PC-9 (cell line): Measurements from ENCODE around the gene ZNF488.

Source experiments
- CTCF ChIP-seq: fragments of 200-600 bp; sonication (generic); conservative IDR thresholded peaks from 2 replicates; pipeline ENCODE4 v1.6.1; 2017; ENCODE audit warnings: mixed run types, antibody characterized with exemption, mild to moderate bottlenecking, moderate library complexity
- EZH2 ChIP-seq: fragments of 200-600 bp; sonication (generic); IDR thresholded peaks from 2 replicates; pipeline ENCODE4 v1.8.0; 2017; ENCODE audit warnings: antibody characterized with exemption, low read depth

- TF ChIP-seq CTCF: no peak
- TF ChIP-seq EZH2: no peak
These were observed 13.2 kb downstream of the ZNF488 start for GRCh38 chr10:47370878-47371277.
